MM.1S (cell line): ENCODE measurements around the gene HYAL1.

ENCODE experiments used
- DNase-seq: peaks from one replicate; pipeline ENCODE4 v3.0.0-alpha.2; 2015
- H2AFZ ChIP-seq: fragments of 300-600 bp; sonication (generic); 2 replicates; pipeline ENCODE4 v1.6.0; 2016; ENCODE audit warnings: antibody characterized with exemption, low read length
- H3F3A ChIP-seq: fragments of 300-600 bp; sonication (generic); 2 replicates; pipeline ENCODE4 v1.6.1; 2016; ENCODE audit warnings: mild to moderate bottlenecking, antibody characterized with exemption, low read length, moderate library complexity, mixed read lengths; ENCODE audit not compliant: insufficient read depth
- H3K27ac ChIP-seq: fragments of 300-600 bp; sonication (generic); 2 replicates; pipeline ENCODE4 v1.5.1; 2016; ENCODE audit warnings: mild to moderate bottlenecking, low read length
- H3K27me3 ChIP-seq: fragments of 300-600 bp; sonication (generic); replicated peaks from 2 replicates; pipeline ENCODE4 v1.6.0; 2016; ENCODE audit warnings: low read length; ENCODE audit not compliant: insufficient read depth
- H3K36me3 ChIP-seq: fragments of 300-600 bp; sonication (generic); replicated peaks from 2 replicates; pipeline ENCODE4 v1.6.1; 2016; ENCODE audit warnings: mild to moderate bottlenecking, low read length, mixed read lengths; ENCODE audit not compliant: insufficient read depth
- H3K4me1 ChIP-seq: fragments of 300-600 bp; sonication (generic); 2 replicates; pipeline ENCODE4 v1.6.1; 2016; ENCODE audit warnings: low read length, mixed read lengths
- H3K4me2 ChIP-seq: fragments of 300-600 bp; sonication (generic); 2 replicates; pipeline ENCODE4 v1.6.0; 2016; ENCODE audit warnings: low read depth, low read length
- H3K4me3 ChIP-seq: fragments of 300-600 bp; sonication (generic); 2 replicates; pipeline ENCODE4 v1.5.1; 2016; ENCODE audit warnings: low read length, mixed read lengths
- H3K79me2 ChIP-seq: fragments of 300-600 bp; sonication (generic); 2 replicates; pipeline ENCODE4 v1.6.1; 2016; ENCODE audit warnings: mixed run types, low read length, mixed read lengths
- H3K9ac ChIP-seq: fragments of 300-600 bp; sonication (generic); 2 replicates; pipeline ENCODE4 v1.6.1; 2016; ENCODE audit warnings: low read length, mixed read lengths
- H3K9me2 ChIP-seq: fragments of 300-600 bp; sonication (generic); replicated peaks from 2 replicates; pipeline ENCODE4 v1.6.1; 2016; ENCODE audit warnings: mild to moderate bottlenecking, low read length, mixed read lengths; ENCODE audit not compliant: insufficient read depth
- H3K9me3 ChIP-seq: fragments of 300-600 bp; sonication (generic); replicated peaks from 2 replicates; pipeline ENCODE4 v1.6.1; 2016; ENCODE audit warnings: mild to moderate bottlenecking, low read length, mixed read lengths; ENCODE audit not compliant: insufficient read depth
- H4K20me1 ChIP-seq: fragments of 300-600 bp; sonication (generic); 2 replicates; pipeline ENCODE4 v1.6.1; 2016; ENCODE audit warnings: mild to moderate bottlenecking, low read length, moderate library complexity, mixed read lengths; ENCODE audit not compliant: insufficient read depth
- CTCF ChIP-seq: fragments of 300-600 bp; sonication (generic); IDR thresholded peaks from 2 replicates; pipeline ENCODE4 v1.5.1; 2016; ENCODE audit warnings: antibody characterized with exemption, low read length, mixed read lengths
- EZH2 ChIP-seq: fragments of 300-600 bp; sonication (generic); optimal IDR thresholded peaks from 2 replicates; pipeline ENCODE3; 2017; ENCODE audit warnings: low read depth, mild to moderate bottlenecking, antibody characterized with exemption, low read length, mixed read lengths
- EZH2phosphoT487 ChIP-seq: fragments of 300-600 bp; sonication (generic); IDR thresholded peaks from 2 replicates; pipeline ENCODE4 v1.6.1; 2018; ENCODE audit warnings: antibody characterized with exemption, low read length

The HYAL1 gene

GRCh38 chr3:50322115-50322385, 18.7 kb upstream of the HYAL1 start:
- H3K9me2 ChIP-seq = no peaks in the 10 kb centered on the region
- peak overlapping the region; percentile 75 for H3K4me2 ChIP-seq
- no peak overlapping the region for H3K27ac ChIP-seq
- no peaks in the 10 kb centered on the region for H3K36me3 ChIP-seq
- no peak for DNase-seq
- no peaks in the 10 kb centered on the region for H3K9me3 ChIP-seq
- no peak for TF ChIP-seq CTCF
- TF ChIP-seq EZH2phosphoT487 = no peak
- TF ChIP-seq EZH2 = no peak
- H2AFZ ChIP-seq = peak overlapping the region; percentile 91
- peak overlapping the region; percentile 95; the same call in 1 of the 2 replicates for H3K9ac ChIP-seq
- no peaks in the 10 kb centered on the region for H3K27me3 ChIP-seq
- H3K4me1 ChIP-seq = 0 out of 2 replicates have a peak, but pooled peaks cover 8% of the 10 kb centered on the region
- H3K4me3 ChIP-seq = peak overlapping the region; percentile 83
- H4K20me1 ChIP-seq = no peaks in the 10 kb centered on the region
- H3F3A ChIP-seq = no peaks in the 10 kb centered on the region
- peaks cover 27% of the 10 kb centered on the region for H3K79me2 ChIP-seq

- no peaks in the 10 kb centered on the region for H3K36me3 ChIP-seq
- peak overlapping the region; percentile 95 for H3K9ac ChIP-seq
- H3K4me3 ChIP-seq = peak overlapping the region; percentile 83
- peak overlapping the region; percentile 80 for H3K27ac ChIP-seq
- H3K79me2 ChIP-seq = peaks cover 21% of the 10 kb centered on the region
- H3K9me2 ChIP-seq = no peaks in the 10 kb centered on the region
- H2AFZ ChIP-seq = peak overlapping the region; percentile 91
- no peaks in the 10 kb centered on the region for H3K9me3 ChIP-seq
- H3K27me3 ChIP-seq = no peaks in the 10 kb centered on the region
- peak; percentile 89 for DNase-seq
- no peaks in the 10 kb centered on the region for H3F3A ChIP-seq
- 0 out of 2 replicates have a peak, but pooled peaks cover 8% of the 10 kb centered on the region for H3K4me1 ChIP-seq
- peak overlapping the region; percentile 75 for H3K4me2 ChIP-seq
- TF ChIP-seq EZH2phosphoT487 (no peak), CTCF (peak; percentile 59)
- no peaks in the 10 kb centered on the region for H4K20me1 ChIP-seq
These were observed 18.2 kb upstream of the HYAL1 start for GRCh38 chr3:50321336-50322114.

- Histone ChIP-seq H3K4me3 (peak overlapping the region; percentile 83), H3K27me3 (no peaks in the 10 kb centered on the region), H3K9me2 (no peaks in the 10 kb centered on the region), H3K4me2 (peak overlapping the region; percentile 96), H3K9me3 (no peaks in the 10 kb centered on the region), H2AFZ (peak overlapping the region; percentile 91; the same call in 1 of the 2 replicates), H3F3A (no peaks in the 10 kb centered on the region), H3K27ac (peak overlapping the region; percentile 80; the same call in 1 of the 2 replicates), H3K79me2 (peaks cover 15% of the 10 kb centered on the region; the same call in 1 of the 2 replicates), H3K36me3 (no peaks in the 10 kb centered on the region), H4K20me1 (no peaks in the 10 kb centered on the region), H3K9ac (peak overlapping the region; percentile 95), H3K4me1 (0 out of 2 replicates have a peak, but pooled peaks cover 8% of the 10 kb centered on the region)
- TF ChIP-seq CTCF (no peak), EZH2phosphoT487 (no peak), EZH2 (no peak)
- peak; percentile 73 for DNase-seq
These were observed 17.5 kb upstream of the HYAL1 start for GRCh38 chr3:50320853-50321335.
